Measurements from ENCODE around the gene KCNAB1.

KCNAB1 gene

GRCh38 chr3:156459434-156459833, 339.1 kb downstream of the KCNAB1 start:
- TF ChIP-seq CTCF (IDR thresholded peaks at IDR 0.05): no peak

- TF ChIP-seq CTCF (IDR thresholded peaks at IDR 0.05): no peak
Measured at GRCh38 chr3:156460206-156460611, 339.8 kb downstream of the KCNAB1 start.

GRCh38 chr3:156461889-156462288, 341.5 kb downstream of the KCNAB1 start:
- TF ChIP-seq CTCF (IDR thresholded peaks at IDR 0.05): no peak

- no peak for TF ChIP-seq CTCF (IDR thresholded peaks at IDR 0.05)
Measured at GRCh38 chr3:156463123-156463522, 342.7 kb downstream of the KCNAB1 start.

- no peak for TF ChIP-seq CTCF (IDR thresholded peaks at IDR 0.05)
Measured at GRCh38 chr3:156465194-156465593, 344.8 kb downstream of the KCNAB1 start.

GRCh38 chr3:156469456-156469855, 349.1 kb downstream of the KCNAB1 start:
- TF ChIP-seq CTCF (IDR thresholded peaks at IDR 0.05): no peak

GRCh38 chr3:156471431-156471830, 351.1 kb downstream of the KCNAB1 start:
- no peak for TF ChIP-seq CTCF (IDR thresholded peaks at IDR 0.05)

GRCh38 chr3:156472150-156472549, 351.8 kb downstream of the KCNAB1 start:
- 0 out of 2 replicates have a peak, but pooled peaks have one; percentile 15 for TF ChIP-seq CTCF (IDR thresholded peaks at IDR 0.05)
